K562 treated with DMSO at 1 percent for 48 hours (cell line): ENCODE results near the gene ARL4A. TPM values are rescaled to one million over a fixed set of nuclear protein-coding genes. Genes with fewer than 3 reads are reported as not detected.

Source experiments
- total RNA-seq: library from RNA; unstranded; fragments of 300-600 nt; gene quantifications from 2 replicates; pipeline ENCODE4 v1.2.3, GENCODE V29; 2022; ENCODE audit warnings: low replicate concordance; ENCODE audit errors: extremely low read depth

Gene ARL4A, protein sequence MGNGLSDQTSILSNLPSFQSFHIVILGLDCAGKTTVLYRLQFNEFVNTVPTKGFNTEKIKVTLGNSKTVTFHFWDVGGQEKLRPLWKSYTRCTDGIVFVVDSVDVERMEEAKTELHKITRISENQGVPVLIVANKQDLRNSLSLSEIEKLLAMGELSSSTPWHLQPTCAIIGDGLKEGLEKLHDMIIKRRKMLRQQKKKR
- not detected in 2 replicates for total RNA-seq

DNA sequence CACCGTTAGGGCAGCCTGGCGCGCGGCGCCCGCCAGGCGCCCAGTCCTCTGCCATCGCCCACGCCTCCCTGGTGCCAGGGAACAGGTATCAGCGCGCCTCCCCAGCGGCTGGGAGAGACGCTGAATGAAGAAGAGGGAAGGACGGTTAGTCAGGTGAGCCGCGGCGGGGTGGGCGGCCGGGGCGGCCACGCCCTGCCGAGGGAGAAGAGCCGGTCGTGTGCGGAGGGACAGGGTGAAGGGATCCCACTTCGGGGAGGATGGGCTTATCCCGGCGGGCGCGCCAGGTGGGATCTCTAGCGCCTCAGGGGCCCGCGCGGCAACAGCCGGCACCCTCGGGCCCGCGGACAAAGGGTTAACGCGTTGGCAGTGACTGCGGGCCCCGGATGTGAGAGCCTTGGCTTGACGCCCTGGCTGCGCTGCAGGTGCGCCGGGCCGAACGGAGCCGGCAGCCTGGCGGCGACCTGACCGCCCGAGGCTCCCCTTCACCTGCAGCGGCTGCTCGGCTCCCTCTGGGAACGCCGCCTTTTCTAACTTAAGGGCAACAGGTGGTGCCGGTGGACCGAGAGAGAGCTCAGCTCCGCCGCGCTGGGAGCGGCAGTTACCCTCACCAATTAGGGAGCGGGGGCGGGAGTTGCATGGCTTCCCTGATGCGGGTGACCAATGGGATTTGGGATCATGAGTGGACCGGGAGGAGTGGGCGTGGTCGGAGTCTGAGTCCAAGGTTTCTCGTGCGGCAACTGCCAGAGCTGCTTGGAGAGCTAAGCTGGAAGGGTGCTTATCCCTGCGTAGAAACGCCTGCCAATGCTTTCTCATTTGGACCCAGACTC, at the start of gene ARL4A:
Gene ARL4A, plus strand, starts transcription at position 743 of the 827 bp plus-strand sequence. CDS start 622 bp downstream, outside the sequence.

Other genes starting within 250 kb of the ARL4A start
- not detected in 2 replicates for gene SCIN, start 116.9 kb upstream of the ARL4A start, total RNA-seq